ENCODE measurements around the gene B4GALT2.
A peak's percentile ranks its signal among the peaks of the same experiment; 100 is the strongest.

The B4GALT2 gene

DNA sequence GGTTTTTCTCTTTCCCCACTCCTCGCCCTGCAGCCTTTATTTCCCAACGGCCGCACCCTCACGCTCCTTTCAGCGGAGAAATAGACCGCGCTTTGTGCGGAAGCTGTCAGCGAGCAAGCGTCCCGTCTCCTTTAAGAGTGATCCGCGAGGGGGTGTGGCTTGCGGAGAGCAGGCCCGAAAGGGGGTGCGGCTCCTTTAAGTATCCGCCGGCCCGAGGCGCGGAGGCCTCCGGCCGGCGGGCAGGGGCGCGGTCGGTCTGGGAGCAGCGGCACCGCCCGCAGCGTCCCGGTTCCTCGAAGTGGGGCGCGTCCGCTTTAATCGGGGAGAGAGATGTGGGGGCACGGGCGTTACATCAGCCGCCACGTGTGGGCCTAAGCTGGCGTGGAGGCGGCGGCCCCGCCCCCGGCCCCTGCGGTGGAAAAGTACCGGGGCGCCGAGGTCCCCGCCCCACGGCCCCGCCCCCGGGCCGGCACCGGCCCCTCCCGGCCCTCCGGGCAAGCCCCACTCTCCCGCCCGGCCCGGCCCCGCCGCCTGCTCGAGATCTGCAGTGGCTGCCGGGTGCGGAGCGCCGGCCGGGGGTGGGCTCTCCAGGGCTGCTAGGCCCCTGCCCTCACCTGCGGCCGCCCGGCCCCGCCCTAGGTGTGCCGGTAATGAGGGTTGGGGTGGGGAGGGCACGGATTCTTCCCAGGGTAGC, 51.0 kb downstream of the B4GALT2 start:
- peak in 13 of 14 donors; percentile 63 to 96 (median 92) for DNase-seq

DNA sequence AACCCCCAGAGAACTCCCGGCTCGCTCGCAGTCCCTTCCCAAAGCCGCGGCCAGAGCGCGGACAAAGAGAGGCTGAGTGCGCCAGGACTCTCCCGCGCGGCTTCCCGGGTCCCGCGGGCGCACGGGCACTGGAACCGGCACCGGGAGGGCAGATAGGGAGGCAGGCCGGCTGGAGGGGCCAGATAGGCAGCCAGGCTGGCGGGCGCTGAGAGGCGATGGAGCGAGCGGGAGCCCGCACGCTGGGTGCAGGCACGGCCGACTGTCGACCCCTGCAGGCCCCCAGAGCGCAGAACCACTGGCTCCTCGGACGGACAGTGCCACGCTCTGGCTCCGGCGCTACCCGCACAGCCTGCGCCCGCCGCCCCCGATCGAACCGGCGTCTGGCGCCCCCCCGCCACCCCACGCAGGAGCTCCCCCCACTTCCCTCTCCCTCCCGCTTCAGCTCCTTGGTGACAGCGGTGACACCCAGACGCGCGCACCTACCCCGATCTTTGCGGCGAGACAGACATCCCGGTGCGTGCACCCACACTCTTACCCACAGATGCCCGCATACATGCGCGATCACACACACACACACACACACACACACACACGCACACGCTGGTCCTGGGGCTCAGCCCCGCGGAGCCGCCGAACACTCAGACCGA, 51.7 kb downstream of the B4GALT2 start:
- peak in 12 of 14 donors; percentile 29 to 89 (median 70) for DNase-seq

DNA sequence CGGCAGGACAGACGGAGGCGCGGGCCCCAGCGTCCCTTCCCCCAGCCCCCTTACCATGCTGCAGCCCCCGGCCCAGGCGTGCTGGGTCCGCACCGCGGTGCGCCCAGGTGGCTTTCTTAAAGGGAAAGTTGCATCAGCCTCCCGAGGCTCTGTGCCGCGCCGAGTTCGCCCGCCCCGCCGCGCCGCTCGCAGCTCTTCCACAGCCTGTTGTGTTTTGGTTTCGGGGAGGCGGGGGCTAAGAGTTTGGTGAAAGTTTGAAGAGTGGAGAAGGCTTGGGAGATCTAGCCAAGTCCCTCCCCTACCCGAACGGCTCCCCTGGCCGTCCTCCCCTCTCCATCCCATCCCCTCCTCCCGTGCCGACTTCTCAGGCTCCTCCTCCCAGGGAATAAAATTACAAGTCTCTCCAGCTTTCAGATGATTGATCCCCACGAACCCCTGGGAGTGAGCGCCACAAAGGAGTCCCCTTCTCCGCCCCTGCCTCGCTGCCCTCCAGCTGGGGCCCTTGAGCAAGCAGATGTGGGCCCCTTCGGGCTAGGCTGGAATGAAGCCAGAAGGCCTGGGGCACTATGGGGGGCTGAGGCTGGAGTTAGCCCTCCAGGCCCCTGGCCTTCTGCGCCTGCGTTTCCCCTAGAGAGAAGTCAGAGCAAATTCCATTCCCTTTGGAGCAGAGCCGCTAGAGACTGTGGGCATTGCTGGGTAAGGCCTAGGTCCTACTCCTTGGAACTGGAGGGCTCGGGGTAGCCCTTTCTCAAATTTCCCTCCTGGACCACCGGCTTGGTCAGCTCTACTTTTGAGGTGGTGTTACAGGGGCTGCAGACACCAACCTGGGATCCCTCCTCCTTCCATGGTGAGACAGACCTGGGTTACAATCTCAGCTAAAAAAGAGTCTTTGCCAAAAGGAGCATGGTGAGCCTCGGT, 52.5 kb downstream of the B4GALT2 start, which contains the start of gene SLC6A9:
Gene SLC6A9, minus strand, starts transcription at position 211 of the 918 bp plus-strand sequence. CDS start 7,185 bp downstream, outside the sequence.
- peak in 3 of 14 donors; percentile 11 to 43 (median 27) for DNase-seq

DNA sequence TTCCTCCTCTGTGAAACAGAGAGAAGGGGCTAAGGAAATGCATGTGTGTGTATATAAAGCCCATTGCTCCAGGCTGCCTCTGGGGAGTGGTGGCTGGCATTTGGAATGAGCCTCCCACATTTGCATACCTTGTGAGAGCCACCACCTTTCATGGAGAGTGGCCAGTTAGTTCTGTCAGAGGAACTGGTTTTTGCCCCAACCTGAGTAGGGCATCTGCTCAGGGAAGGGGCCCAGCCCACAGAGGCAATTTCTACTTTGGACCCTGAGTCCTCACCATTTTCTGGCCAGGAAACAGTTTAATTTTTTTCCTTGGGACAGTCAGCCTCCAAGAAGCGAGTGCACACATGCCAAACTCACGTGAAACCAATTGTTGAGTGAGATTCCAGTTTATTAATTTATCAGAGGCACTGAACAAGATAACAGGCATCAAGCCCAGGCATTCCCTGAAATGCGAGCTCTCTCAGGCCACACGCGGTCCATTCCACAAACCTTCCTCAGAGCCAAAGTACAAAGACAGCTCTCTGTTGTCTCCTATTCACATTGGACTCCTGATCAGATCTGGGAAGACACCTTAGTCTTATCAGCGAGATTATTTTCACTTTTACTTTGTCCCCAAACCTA, 53.3 kb downstream of the B4GALT2 start:
- DNase-seq: no peak

DNA sequence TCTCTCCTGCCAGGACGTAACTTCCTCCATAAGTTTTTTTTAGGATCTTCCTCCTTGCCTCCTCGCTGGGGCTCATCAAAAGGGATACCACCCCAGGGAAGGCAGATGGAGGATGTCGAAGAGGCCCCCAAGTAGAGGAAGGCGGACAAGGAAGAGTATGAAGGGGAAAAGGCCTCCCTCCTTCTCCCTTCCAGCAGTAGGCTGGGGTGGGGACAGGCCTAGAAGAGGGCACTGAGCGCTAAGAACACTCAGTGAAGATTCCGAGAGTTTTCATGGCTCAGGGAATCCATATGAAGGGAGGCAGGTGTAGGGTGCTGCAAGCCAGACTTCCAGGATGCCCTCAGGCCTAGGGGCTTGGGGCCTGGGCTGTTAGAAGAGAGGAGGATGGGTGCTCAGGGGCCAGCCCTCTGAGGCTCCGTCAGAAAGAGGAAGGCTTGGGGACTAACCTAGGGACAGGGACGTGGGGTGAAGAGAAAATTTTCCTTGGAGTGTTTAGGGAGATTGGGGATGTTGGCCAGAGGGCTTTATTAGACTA, 54.1 kb downstream of the B4GALT2 start:
- DNase-seq: no peak

DNA sequence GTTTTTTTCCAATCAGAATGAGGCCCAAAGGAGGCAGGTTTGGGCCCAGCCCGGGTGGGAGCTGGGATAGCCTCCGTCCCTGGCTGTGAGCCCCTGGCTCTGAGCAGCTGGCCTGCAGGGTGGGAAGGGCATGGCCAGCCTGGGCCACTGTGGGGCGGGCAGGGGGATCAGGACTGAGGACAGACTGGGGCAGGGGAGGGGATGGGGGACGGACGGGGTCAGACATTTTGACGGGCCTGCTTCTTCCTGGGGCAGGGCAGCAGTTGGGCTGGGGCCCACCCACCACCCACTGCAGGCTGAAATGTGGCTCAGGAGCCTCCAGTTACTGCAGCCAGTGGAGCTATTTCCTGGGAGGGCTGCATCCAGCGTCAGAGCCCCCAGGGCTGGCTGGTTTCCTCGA, 54.7 kb downstream of the B4GALT2 start:
- DNase-seq: peak in 1 of 14 donors; percentile 20

DNA sequence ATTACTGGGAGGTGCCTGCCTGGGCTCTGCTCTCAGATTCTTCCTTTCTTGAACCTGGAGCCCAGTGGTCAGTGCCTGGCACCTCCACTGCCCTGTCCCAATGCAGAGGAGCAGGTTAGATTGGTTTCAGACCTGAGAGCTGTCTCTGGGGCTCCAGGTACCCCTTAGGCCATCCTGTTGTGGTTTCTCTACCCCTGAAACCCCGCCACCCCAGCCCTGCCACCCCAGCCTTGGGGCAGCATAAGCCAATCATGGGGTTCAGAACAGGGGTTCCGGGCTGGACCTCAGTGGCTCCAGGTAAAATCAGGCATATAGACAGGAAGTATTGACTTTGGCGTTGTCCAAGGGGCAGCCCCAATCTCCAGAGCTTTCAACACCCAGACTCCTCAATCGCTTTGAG, 55.4 kb downstream of the B4GALT2 start:
- no peak for DNase-seq

DNA sequence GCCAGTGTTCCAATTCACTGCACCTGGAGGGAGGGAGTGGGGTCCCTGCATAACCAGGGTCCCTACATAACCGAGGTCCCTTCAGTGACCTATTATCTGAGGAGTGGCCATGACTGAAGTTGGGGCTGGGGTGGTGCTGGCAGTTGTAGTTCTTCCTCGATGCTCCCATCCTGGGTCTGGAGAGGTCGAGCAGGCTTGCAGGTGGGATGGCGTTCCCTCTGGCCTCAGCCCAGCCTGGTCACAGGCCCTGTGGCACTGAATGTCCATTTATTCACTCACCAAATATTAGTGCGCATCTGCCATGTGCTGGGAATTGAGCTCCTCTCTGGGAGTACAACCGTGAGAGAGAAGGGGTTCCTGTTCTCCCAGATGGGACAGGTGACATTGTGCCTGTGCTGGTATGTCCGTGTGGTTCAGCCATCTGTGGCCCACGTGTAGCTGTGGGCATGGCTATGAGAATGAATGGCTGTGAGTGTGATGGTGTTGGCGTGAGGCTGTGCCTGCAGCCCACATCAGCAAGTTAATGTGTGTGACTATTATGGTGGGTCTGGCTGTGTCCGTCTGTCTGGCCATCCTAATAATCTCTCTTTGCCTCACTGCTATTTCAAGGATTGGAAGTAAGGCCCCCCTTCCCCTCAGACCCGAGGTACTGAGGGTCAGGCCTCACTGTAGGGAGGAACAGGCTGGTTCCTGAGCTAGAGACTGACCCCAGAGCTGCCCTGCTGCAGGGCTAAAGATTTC, 56.1 kb downstream of the B4GALT2 start:
- peak in 1 of 14 donors; percentile 3 for DNase-seq

DNA sequence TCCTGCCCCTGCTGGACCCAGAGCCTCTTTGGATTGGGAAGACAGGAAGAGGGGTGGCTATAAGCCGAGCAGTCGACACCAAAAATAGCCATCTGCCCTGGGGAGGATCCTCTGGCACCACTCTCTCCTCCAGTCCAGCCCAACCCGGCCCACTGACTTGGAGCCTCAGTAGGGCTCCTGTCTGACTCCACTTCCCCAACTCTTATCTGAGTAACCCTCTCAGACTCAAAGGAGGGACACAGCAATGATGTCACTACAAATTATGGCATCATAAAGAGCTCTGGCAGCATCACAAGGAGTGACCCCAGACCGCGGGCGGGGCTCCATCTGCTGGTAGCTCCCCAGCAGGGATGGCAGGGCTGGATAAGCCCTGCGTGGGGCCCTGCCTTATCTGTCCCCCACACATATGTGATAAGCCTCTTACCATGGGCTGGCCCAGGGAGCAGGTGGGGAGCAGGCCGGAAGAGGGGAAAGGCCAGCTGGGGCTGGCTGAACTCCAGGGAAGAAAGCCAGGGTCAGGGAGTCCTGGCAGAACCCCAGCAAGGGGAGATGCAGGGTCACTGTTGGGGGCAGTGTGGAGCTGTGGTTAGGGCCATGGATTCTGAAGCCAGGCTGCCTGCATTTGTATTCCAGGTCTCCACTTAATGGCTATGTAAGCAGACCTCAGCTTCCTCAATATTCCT, 56.9 kb downstream of the B4GALT2 start:
- peak in 1 of 14 donors; percentile 26 for DNase-seq

DNA sequence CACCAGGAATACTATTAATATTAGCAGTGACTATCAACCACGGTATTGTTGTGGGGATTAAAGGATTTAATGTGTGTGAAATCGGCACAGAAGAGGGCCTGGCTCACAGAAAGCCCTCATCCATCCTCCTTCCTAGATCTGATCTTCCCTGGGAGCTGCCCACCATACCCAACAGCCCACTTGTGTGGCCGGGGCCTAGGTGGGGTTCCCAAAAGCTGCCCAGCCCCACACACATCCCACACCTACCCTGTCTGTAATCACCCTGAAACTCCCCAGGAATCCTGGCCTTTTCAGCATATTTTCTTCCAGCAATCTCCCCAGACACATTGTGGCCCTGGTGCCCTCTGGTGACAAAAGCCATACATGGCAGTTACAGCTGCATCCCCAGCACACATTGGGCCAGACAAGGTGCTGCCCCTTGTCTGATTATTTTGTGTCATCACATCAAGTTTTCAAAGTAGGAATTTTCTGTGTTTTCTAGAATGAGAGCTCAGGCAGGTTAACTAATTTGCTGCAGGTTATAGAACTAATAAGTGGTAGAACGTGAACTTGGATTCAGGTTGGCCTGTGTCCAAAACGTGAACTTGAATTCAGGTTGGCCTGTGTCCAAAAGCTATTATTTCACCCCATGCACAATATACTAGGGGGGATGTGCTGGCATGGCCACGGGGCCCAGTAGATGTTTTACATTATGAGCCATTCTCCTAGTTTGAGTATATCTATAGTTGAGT, 57.6 kb downstream of the B4GALT2 start:
- peak in 12 of 14 donors; percentile 23 to 74 (median 56) for DNase-seq

DNA sequence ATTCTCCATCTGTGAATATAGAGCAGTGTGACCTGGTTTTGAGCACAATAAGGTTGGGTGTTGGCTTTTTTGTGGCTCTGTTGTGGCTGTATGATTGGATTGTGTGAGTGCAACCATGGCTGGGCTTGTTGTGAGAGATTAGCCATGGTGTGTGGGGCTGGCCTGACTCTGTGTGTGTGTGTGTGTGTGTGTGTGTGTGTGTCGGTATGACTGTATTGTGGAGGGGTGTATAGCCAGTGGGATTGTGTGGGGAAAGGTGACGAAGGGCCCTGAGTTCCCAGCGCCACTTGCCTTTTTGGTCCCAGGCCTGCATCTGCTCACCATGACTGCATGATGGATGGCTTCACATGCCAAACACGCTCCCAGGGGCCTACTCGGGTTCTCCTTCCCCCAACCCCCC, 58.1 kb downstream of the B4GALT2 start:
- DNase-seq: no peak

DNA sequence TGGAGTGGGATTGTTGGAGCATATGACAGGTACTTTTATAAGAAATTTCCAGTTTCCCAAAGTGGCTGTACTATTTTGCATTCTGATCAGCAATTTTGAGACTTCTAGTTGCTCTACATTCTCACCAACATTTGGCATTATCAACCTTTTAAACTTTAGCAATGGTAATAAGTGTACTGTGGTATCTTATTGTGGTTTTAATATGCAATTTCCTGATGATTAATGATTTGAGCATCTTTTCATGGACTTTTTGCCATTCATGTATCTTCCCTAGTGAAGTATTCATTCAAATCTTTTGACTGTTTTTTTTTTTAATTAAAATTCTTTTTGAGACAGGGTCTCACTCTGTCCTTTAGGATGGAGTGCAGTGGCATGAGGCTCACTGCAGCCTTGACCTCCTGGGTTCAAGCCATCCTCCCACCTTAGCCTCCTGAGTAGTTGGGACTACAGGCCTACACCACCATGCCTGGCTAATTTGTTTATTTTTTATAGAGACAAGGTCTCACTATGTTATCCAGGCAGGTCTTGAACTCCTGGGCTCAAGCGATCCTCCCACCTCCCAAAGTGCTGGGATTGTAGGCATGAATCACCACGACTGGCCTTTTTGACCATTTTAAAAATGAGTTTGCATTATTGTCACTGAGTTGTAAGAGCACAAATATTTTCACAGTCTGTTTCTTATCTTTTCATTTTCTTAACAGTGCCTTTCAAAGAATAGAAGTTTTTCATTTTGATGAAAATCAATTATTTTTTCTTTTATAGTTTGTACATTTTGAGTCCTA, 60.1 kb downstream of the B4GALT2 start:
- DNase-seq: no peak

DNA sequence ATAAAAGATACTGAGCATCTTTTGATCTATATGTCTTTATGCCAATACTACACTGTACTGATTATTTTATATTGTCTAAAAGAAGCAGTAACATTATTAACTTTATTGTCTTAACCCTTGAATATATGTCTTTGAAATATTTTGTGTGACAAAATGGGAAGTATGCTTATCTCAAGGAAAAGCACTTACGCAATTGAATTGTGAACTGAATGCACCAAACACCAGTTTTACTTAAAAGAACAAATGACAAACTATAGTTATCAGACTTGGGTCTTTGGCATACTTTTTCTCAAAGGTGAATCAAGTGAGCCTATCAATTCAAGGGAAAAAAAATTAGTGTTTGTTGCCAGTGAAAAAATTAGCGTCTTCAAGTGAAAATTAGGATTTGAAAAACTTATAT, 61.4 kb downstream of the B4GALT2 start:
- DNase-seq: no peak

Data from C1 segment of cervical spinal cord (tissue), 14 donors.